K562 (cell line): ENCODE measurements around the gene DGKA.

Experiments used
- HSF4 ChIP-seq: fragments of 250-450 bp; sonication (Bioruptor Pico); IDR thresholded peaks from 2 replicates; pipeline ENCODE4 v2.1.2; 2022; ENCODE audit warnings: mild to moderate bottlenecking, moderate library complexity, borderline replicate concordance
- NR3C1 ChIP-seq: sonication (generic); formaldehyde crosslinking; IDR thresholded peaks from 2 replicates; pipeline ENCODE4 v1.8.1; 2022; ENCODE audit warnings: missing genetic modification reagents
- TF ChIP-seq, protein P1 (sequence below), 2 experiments: IDR thresholded peaks; 2 replicates each; pipeline ENCODE4 v1.6.1; 2011; ENCODE audit warnings: borderline replicate concordance in 1 of 2, control low read depth in 1 of 2, low read depth in 1 of 2, low read length in 1 of 2, mild to moderate bottlenecking in 1 of 2, mixed read lengths in 1 of 2, moderate library complexity in 1 of 2; ENCODE audit not compliant: insufficient read depth in 1 of 2, insufficient read length in 1 of 2, poor library complexity in 1 of 2, severe bottlenecking in 1 of 2; ENCODE audit errors: extremely low read depth in 1 of 2
- TF ChIP-seq, protein P2 (sequence below), 2 experiments: fragments of 450-650 bp; formaldehyde crosslinking in 1 of 2; IDR thresholded peaks; 2 replicates each; pipeline versions ENCODE4 v1.4.0 to v1.6.1; 2014 to 2020; ENCODE audit warnings: mild to moderate bottlenecking in 2 of 2, borderline replicate concordance in 1 of 2, low read depth in 1 of 2

DNA sequence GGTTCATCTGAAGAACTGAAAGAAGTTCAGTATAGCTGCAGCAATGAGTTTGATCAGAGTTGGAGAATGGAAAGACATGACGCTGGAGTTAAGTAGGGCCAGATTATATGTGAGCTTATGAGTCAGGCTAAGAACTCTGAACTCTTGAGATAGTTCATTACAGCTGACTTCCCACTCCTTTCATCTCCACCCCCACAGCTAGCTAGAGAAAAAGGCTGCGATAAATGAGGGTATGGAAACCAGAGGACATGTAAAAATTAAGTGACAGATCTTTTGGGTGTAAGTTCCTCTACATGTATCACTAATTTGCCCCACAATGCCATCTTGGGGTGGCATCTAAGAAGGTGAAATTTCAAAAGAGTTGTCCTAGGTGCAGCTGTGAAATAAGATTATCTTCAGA lies 31.9 kb upstream of the DGKA start:
- TF ChIP-seq, protein P1, sequence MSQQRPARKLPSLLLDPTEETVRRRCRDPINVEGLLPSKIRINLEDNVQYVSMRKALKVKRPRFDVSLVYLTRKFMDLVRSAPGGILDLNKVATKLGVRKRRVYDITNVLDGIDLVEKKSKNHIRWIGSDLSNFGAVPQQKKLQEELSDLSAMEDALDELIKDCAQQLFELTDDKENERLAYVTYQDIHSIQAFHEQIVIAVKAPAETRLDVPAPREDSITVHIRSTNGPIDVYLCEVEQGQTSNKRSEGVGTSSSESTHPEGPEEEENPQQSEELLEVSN (IDR thresholded peaks at IDR 0.05; ENCODE audit: borderline replicate concordance in 1 of 2, extremely low read depth in 1 of 2, insufficient read depth in 1 of 2, insufficient read length in 1 of 2, low read depth in 1 of 2, low read length in 1 of 2, poor library complexity in 1 of 2, severe bottlenecking in 1 of 2) = no peak
- TF ChIP-seq NR3C1 (CRISPR knock-in tag) (no peak), HSF4 (no peak)
- TF ChIP-seq, protein P2, sequence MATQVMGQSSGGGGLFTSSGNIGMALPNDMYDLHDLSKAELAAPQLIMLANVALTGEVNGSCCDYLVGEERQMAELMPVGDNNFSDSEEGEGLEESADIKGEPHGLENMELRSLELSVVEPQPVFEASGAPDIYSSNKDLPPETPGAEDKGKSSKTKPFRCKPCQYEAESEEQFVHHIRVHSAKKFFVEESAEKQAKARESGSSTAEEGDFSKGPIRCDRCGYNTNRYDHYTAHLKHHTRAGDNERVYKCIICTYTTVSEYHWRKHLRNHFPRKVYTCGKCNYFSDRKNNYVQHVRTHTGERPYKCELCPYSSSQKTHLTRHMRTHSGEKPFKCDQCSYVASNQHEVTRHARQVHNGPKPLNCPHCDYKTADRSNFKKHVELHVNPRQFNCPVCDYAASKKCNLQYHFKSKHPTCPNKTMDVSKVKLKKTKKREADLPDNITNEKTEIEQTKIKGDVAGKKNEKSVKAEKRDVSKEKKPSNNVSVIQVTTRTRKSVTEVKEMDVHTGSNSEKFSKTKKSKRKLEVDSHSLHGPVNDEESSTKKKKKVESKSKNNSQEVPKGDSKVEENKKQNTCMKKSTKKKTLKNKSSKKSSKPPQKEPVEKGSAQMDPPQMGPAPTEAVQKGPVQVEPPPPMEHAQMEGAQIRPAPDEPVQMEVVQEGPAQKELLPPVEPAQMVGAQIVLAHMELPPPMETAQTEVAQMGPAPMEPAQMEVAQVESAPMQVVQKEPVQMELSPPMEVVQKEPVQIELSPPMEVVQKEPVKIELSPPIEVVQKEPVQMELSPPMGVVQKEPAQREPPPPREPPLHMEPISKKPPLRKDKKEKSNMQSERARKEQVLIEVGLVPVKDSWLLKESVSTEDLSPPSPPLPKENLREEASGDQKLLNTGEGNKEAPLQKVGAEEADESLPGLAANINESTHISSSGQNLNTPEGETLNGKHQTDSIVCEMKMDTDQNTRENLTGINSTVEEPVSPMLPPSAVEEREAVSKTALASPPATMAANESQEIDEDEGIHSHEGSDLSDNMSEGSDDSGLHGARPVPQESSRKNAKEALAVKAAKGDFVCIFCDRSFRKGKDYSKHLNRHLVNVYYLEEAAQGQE (IDR thresholded peaks at IDR 0.05; ENCODE audit: borderline replicate concordance) = no peak
- TF ChIP-seq, protein P2 (CRISPR knock-in tag; IDR thresholded peaks at IDR 0.05; ENCODE audit: low read depth) = no peak
